ENCODE data around the gene MAPKAPK5.

Gene MAPKAPK5

DNA sequence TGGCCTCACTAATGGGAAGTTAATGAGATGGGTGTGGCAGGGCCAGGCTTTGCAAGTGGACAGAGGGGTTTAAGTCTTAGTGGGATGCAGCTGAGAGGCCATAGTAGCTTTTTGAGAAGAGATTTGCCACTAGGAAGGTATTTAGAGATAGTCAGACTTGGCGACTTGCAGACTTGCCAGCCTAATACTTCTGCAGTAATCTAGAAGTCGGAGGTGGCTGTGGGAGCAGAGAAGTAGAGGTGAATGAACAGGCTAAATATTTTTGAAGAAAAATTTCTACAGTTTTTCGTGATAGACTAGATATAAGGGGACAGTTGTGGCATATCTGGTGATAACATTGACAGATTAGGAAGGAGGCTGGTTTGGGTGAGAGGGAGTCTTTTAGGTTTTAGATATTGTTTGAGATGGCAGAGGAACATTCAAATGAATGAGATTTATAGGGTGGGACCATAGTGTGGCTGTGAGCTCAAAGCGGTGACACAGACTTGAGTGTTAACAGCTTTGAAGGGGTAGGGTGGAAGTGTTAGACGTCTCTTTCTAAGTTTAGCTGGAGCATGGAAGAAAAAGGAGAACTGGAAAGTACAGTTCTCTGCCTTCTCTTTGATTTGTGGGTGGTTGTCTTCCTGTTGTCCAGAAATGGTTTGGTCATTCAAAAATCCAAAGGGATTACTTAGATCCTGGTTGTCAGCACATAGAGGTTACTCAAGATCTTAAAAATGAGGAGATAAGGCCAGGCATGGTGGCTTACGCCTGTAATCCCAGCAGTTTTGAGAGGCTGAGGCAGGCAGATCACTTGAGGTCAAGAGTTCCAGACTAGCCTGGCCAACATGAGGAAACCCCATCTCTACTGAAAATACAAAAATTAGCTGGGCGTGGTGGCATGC is 44.9 kb downstream of the MAPKAPK5 start:
- Histone ChIP-seq H3K27ac (ENCODE audit: low read depth, low read length) (no peak overlapping the region), H3K4me1 (ENCODE audit: control insufficient read depth, insufficient read depth, low read length) (no peaks in the 10 kb centered on the region), H3K4me3 (ENCODE audit: low read depth, low read length) (no peak overlapping the region), H3K36me3 (ENCODE audit: control insufficient read depth, insufficient read depth, low read length) (peaks cover 96% of the 10 kb centered on the region), H3K27me3 (ENCODE audit: control insufficient read depth, insufficient read depth, low read length) (no peaks in the 10 kb centered on the region), H3K9me3 (ENCODE audit: control insufficient read depth, insufficient read depth, low read length) (no peaks in the 10 kb centered on the region), H3K9ac (ENCODE audit: low read depth, low read length) (no peak overlapping the region)

DNA sequence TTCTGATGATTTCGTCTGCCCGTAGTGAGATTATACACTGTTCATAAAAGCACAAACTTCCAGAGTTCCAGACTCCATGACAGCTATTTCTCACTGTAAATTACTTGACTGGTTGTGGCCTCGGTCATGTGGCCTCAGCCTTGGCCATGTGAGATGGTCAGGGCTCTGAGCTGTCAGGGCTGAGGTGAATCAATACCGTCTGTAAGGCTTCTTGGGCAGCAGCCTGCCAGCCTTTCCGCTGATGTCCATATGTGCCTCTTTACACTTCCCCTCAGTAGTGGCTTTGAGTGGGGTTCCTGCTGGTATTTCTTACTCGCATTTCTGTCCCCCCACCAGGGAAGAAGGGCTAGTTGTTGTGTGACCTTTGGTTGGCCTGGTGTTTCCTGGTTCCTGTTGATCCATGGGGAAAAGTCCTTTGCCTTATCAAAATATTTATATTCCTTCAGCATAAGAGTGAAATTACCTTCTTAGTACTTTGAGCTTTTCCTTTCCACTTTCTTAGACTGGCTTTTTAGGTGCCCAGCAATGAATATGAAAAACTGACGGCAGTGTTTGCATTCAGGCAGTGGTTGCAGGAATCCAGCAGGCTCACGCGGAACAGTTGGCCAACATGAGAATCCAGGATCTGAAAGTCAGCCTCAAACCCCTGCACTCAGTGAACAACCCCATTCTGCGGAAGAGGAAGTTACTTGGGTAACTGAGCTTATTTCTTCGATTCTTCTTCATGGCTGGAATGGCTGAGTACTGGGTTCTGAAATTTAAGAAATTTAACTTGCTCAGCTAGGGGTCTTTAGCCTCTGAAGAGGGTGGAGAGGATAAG is 46.1 kb downstream of the MAPKAPK5 start:
- Histone ChIP-seq H3K27me3 (ENCODE audit: control insufficient read depth, insufficient read depth, low read length) (no peaks in the 10 kb centered on the region), H3K4me1 (ENCODE audit: control insufficient read depth, insufficient read depth, low read length) (no peaks in the 10 kb centered on the region), H3K27ac (ENCODE audit: low read depth, low read length) (no peak overlapping the region), H3K9me3 (ENCODE audit: control insufficient read depth, insufficient read depth, low read length) (no peaks in the 10 kb centered on the region), H3K36me3 (ENCODE audit: control insufficient read depth, insufficient read depth, low read length) (peaks cover 98% of the 10 kb centered on the region), H3K4me3 (ENCODE audit: low read depth, low read length) (no peak overlapping the region), H3K9ac (ENCODE audit: low read depth, low read length) (no peak overlapping the region)

DNA sequence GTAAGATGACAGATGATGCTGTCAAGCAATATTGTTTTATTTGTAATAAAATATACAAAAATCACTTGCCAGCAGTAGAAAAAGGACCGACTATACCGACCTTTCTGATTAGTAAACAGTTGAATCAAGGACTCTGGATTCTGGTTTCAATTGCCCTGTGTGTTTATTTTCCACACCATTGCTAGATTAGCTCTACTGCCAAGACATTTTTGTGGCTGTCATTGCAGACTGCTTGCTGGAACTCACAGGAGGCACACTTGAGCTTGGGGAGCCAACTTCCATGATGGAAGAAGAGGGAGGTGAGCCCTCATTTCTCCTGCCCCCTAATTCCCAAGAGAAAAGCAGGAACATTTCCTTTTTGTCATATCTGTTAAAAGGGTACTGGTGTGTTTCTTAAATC is 51.3 kb downstream of the MAPKAPK5 start:
- H3K9ac ChIP-seq (ENCODE audit: low read depth, low read length): no peak overlapping the region
- H3K4me3 ChIP-seq (ENCODE audit: low read depth, low read length): no peak overlapping the region
- H3K4me1 ChIP-seq (ENCODE audit: control insufficient read depth, insufficient read depth, low read length): no peaks in the 10 kb centered on the region
- H3K27ac ChIP-seq (ENCODE audit: low read depth, low read length): no peak overlapping the region
- H3K27me3 ChIP-seq (ENCODE audit: control insufficient read depth, insufficient read depth, low read length): no peaks in the 10 kb centered on the region
- H3K36me3 ChIP-seq (ENCODE audit: control insufficient read depth, insufficient read depth, low read length): peaks cover 86% of the 10 kb centered on the region
- no peaks in the 10 kb centered on the region for H3K9me3 ChIP-seq (ENCODE audit: control insufficient read depth, insufficient read depth, low read length)

DNA sequence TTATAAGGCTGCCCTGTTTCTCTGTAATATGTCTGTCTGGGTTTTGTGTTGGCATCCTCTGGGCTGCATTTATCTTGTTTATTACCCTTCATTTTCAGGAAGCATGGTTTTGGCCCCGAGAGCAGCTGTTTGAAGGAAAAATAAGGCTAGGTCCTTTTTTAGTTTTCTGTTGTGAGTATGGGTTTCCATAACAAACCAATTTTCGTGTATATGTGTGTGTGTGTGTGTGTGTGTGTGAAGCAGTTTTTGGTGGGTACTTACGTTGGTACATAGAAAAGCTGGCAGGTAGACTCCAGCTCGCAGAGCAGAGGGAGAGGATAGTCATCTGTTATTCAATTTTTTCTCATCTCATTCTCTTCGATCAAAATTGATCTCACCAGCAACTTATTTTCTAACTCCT is 52.5 kb downstream of the MAPKAPK5 start:
- H3K9ac ChIP-seq (ENCODE audit: low read depth, low read length): no peak overlapping the region
- peaks cover 86% of the 10 kb centered on the region for H3K36me3 ChIP-seq (ENCODE audit: control insufficient read depth, insufficient read depth, low read length)
- no peak overlapping the region for H3K27ac ChIP-seq (ENCODE audit: low read depth, low read length)
- no peak overlapping the region for H3K4me3 ChIP-seq (ENCODE audit: low read depth, low read length)
- H3K27me3 ChIP-seq (ENCODE audit: control insufficient read depth, insufficient read depth, low read length): no peaks in the 10 kb centered on the region
- no peaks in the 10 kb centered on the region for H3K4me1 ChIP-seq (ENCODE audit: control insufficient read depth, insufficient read depth, low read length)
- no peaks in the 10 kb centered on the region for H3K9me3 ChIP-seq (ENCODE audit: control insufficient read depth, insufficient read depth, low read length)

DNA sequence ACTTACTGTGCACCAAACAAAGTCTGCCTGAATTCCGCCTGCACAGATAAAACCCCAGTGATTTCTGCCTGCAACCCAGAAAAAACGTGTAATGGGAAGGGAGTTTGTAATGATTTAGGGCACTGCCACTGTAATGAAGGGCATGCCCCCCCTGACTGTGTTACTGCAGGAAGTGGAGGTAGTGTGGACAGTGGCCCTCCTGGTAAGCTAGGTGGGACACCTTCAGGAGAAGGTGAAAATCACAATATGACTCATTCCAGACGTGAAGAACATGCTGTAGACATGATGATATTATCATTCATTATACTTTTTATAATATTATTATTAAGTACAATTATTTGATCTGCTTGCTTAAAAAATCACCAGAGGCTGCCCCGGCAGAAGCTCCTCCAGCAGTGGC is 59.2 kb downstream of the MAPKAPK5 start:
- H3K27me3 ChIP-seq (ENCODE audit: control insufficient read depth, insufficient read depth, low read length): no peaks in the 10 kb centered on the region
- no peaks in the 10 kb centered on the region for H3K9me3 ChIP-seq (ENCODE audit: control insufficient read depth, insufficient read depth, low read length)
- H3K27ac ChIP-seq (ENCODE audit: low read depth, low read length): no peak overlapping the region
- no peak overlapping the region for H3K9ac ChIP-seq (ENCODE audit: low read depth, low read length)
- peaks cover 43% of the 10 kb centered on the region for H3K36me3 ChIP-seq (ENCODE audit: control insufficient read depth, insufficient read depth, low read length)
- no peak overlapping the region for H3K4me3 ChIP-seq (ENCODE audit: low read depth, low read length)
- no peaks in the 10 kb centered on the region for H3K4me1 ChIP-seq (ENCODE audit: control insufficient read depth, insufficient read depth, low read length)

DNA sequence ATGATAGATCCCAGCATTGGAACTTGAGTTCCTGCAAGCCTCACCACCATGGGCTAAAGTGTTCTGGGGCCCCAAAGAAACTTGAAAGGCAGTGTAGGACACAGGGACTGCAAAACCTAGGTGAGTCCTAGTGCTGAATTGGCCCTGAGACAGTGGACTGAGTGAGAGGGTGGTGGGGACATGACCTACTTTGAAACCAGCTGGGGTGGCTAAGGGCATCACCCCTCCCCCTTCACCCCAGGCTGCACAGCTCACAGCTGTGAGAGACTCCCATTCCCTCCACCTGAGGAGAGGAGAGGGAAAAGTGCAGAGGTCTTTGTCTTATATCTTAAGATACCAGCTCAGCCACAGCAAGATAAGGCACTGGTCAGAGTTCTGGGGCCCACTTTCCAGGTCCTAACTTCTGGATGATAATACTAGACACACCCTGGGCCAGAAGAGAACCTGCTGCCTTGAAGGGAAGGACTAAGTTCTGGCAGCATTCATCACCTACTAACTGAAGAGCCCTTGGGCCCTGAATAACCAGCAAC is 62.5 kb downstream of the MAPKAPK5 start:
- Histone ChIP-seq H3K27me3 (ENCODE audit: control insufficient read depth, insufficient read depth, low read length) (no peaks in the 10 kb centered on the region), H3K9ac (ENCODE audit: low read depth, low read length) (no peak overlapping the region), H3K27ac (ENCODE audit: low read depth, low read length) (no peak overlapping the region), H3K4me3 (ENCODE audit: low read depth, low read length) (no peak overlapping the region), H3K9me3 (ENCODE audit: control insufficient read depth, insufficient read depth, low read length) (peaks cover 4% of the 10 kb centered on the region; the same call in 1 of the 2 replicates), H3K36me3 (ENCODE audit: control insufficient read depth, insufficient read depth, low read length) (peaks cover 15% of the 10 kb centered on the region), H3K4me1 (ENCODE audit: control insufficient read depth, insufficient read depth, low read length) (no peaks in the 10 kb centered on the region)

DNA sequence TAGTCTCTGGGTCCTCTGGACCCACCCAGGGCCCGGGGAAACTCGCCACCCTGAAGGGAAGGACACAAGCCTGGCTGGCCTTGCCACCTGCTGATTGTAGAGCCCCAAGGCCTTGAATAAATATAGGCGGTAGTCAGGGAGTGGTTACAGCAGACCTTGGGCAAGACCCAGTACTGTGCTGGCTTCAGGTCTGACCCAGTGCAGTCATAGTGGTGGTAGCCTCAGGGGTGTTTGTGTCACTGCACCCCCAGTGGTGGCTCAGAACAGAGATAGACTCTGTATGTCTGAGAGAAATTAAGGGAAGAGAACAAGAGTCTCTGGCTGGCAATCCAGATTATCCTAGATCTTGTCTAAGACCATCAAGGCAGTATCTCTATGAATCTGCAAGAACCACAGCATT is 63.5 kb downstream of the MAPKAPK5 start:
- H3K4me3 ChIP-seq (ENCODE audit: low read depth, low read length): no peak overlapping the region
- peaks cover 4% of the 10 kb centered on the region; the same call in 1 of the 2 replicates for H3K9me3 ChIP-seq (ENCODE audit: control insufficient read depth, insufficient read depth, low read length)
- H3K36me3 ChIP-seq (ENCODE audit: control insufficient read depth, insufficient read depth, low read length): peaks cover 12% of the 10 kb centered on the region; the same call in 1 of the 2 replicates
- no peaks in the 10 kb centered on the region for H3K27me3 ChIP-seq (ENCODE audit: control insufficient read depth, insufficient read depth, low read length)
- H3K9ac ChIP-seq (ENCODE audit: low read depth, low read length): no peak overlapping the region
- no peak overlapping the region for H3K27ac ChIP-seq (ENCODE audit: low read depth, low read length)
- no peaks in the 10 kb centered on the region for H3K4me1 ChIP-seq (ENCODE audit: control insufficient read depth, insufficient read depth, low read length)

DNA sequence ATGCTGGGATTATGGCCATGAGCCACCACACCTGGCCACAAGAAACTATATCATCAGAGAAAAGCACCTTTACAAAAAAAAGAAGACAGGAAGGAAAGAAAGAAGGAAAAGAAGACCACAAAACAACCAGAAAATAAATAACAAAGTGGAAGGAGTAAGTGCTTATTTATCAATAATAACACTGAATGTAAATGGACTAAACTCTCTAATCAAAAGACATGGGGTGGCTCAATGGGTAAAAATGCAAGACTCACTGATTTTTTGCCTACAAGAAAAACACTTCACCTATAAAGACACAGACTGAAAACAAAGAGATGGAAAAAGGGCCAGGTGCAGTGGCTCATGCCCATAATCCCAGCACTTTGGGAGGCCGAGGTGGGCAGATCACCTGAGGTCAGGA is 65.7 kb downstream of the MAPKAPK5 start:
- Histone ChIP-seq H3K27me3 (ENCODE audit: control insufficient read depth, insufficient read depth, low read length) (no peaks in the 10 kb centered on the region), H3K9ac (ENCODE audit: low read depth, low read length) (no peak overlapping the region), H3K4me3 (ENCODE audit: low read depth, low read length) (no peak overlapping the region), H3K27ac (ENCODE audit: low read depth, low read length) (no peak overlapping the region), H3K4me1 (ENCODE audit: control insufficient read depth, insufficient read depth, low read length) (no peaks in the 10 kb centered on the region), H3K36me3 (ENCODE audit: control insufficient read depth, insufficient read depth, low read length) (peaks cover 8% of the 10 kb centered on the region; the same call in 1 of the 2 replicates), H3K9me3 (ENCODE audit: control insufficient read depth, insufficient read depth, low read length) (peaks cover 4% of the 10 kb centered on the region; the same call in 1 of the 2 replicates)

DNA sequence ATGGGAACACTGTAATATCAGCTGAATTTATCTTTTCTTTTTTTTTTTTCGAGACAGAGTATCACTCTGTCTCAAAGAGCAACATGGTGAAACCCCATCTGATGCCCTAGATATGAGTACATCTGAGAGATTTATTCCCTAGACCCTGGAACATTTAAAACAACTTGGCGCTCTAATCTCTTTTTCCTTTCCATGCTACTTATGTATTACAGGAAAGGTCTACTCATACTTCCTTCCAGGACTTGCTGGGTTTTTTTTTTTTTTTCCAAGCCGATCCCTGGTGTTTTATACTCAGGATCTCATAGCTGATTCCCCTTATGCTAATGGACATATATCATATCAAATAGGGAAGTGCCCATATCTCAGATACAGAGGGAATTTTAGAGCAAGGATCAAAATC is 83.1 kb downstream of the MAPKAPK5 start:
- H3K9me3 ChIP-seq (ENCODE audit: control insufficient read depth, insufficient read depth, low read length): no peaks in the 10 kb centered on the region
- H3K36me3 ChIP-seq (ENCODE audit: control insufficient read depth, insufficient read depth, low read length): no peaks in the 10 kb centered on the region
- H3K9ac ChIP-seq (ENCODE audit: low read depth, low read length): no peak overlapping the region
- H3K4me1 ChIP-seq (ENCODE audit: control insufficient read depth, insufficient read depth, low read length): no peaks in the 10 kb centered on the region
- H3K27ac ChIP-seq (ENCODE audit: low read depth, low read length): no peak overlapping the region
- no peak overlapping the region for H3K4me3 ChIP-seq (ENCODE audit: low read depth, low read length)
- no peaks in the 10 kb centered on the region for H3K27me3 ChIP-seq (ENCODE audit: control insufficient read depth, insufficient read depth, low read length)

DNA sequence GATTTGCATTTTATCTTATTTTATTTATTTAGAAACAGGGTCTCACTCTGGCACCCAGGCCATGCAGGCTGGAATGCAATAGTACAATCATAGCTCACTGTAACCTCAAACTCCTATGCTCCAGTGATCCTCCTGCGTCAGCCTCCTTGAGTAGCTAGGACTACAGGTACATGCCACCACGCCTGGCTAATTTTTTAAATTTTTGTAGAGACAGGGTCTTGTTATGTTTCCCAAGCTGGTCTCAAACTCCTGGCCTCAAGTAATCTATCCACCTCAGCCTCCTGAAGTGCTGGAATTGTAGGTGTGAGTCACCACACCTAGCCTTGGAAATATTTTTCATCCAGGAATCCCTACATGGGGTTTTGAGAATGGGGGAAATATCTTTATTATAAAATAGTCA is 84.6 kb downstream of the MAPKAPK5 start:
- no peaks in the 10 kb centered on the region for H3K36me3 ChIP-seq (ENCODE audit: control insufficient read depth, insufficient read depth, low read length)

DNA sequence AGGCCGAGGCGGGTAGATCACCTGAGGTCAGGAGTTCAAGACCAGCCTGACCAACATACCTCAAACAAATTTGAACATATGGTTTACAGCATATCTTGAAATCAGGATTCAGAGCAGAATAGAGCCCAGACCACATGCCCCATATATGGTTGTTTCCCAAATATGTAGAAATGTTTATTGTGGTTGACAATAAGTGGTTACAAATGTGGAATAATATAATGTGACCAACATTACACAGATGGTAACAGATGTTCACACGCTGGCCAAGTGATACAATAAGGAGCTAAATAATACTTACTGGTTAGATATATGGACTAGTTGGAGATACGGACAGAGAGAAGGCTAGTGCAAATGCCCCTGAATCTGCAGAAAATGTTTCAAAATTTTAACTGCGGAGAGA is 85.3 kb downstream of the MAPKAPK5 start:
- no peaks in the 10 kb centered on the region for H3K36me3 ChIP-seq (ENCODE audit: control insufficient read depth, insufficient read depth, low read length)
- H3K4me3 ChIP-seq (ENCODE audit: low read depth, low read length): no peak overlapping the region
- H3K27me3 ChIP-seq (ENCODE audit: control insufficient read depth, insufficient read depth, low read length): no peaks in the 10 kb centered on the region
- no peaks in the 10 kb centered on the region for H3K4me1 ChIP-seq (ENCODE audit: control insufficient read depth, insufficient read depth, low read length)
- H3K9ac ChIP-seq (ENCODE audit: low read depth, low read length): no peak overlapping the region
- H3K9me3 ChIP-seq (ENCODE audit: control insufficient read depth, insufficient read depth, low read length): no peaks in the 10 kb centered on the region
- H3K27ac ChIP-seq (ENCODE audit: low read depth, low read length): no peak overlapping the region

More for the DNA sequence above, 84.6 kb downstream of the MAPKAPK5 start:
- Histone ChIP-seq H3K4me3 (ENCODE audit: low read depth, low read length) (no peak overlapping the region), H3K27me3 (ENCODE audit: control insufficient read depth, insufficient read depth, low read length) (no peaks in the 10 kb centered on the region), H3K4me1 (ENCODE audit: control insufficient read depth, insufficient read depth, low read length) (no peaks in the 10 kb centered on the region), H3K9ac (ENCODE audit: low read depth, low read length) (no peak overlapping the region), H3K9me3 (ENCODE audit: control insufficient read depth, insufficient read depth, low read length) (no peaks in the 10 kb centered on the region), H3K27ac (ENCODE audit: low read depth, low read length) (no peak overlapping the region)
